RCC 7860 (cell line): Measurements from ENCODE around the gene SWI5.
"Not testable (repeated sequence)": the region's sequence is repeated elsewhere in the genome, so short reads cannot be mapped to it uniquely, and the experiment has no call there.

Source experiments
- DNase-seq: peaks from one replicate; pipeline ENCODE4 v3.0.0-alpha.2; 2015; ENCODE audit warnings: low spot score
- FAIRE-seq: peaks from 2 replicates; lab custom pipeline; 2012; peaks lifted over from hg19 to GRCh38; lab: Jason Lieb, UNC

Gene SWI5

GRCh38 chr9:128276008-128276573 is at the start of gene SWI5:
TSS of gene SWI5 (plus strand) at chr9:128276276.
- FAIRE-seq (peak; percentile 88), DNase-seq (peak; percentile 100)

GRCh38 chr9:128226412-128226801 is 49.7 kb upstream of the SWI5 start:
- DNase-seq (no peak), FAIRE-seq (no peak)

GRCh38 chr9:128230897-128231296 is 45.2 kb upstream of the SWI5 start:
- FAIRE-seq = not testable (repeated sequence)

GRCh38 chr9:128231638-128232527 is 44.2 kb upstream of the SWI5 start:
- DNase-seq (no peak), FAIRE-seq (no peak)

More at GRCh38 chr9:128230897-128231296, 45.2 kb upstream of the SWI5 start:
- DNase-seq = not testable (repeated sequence)

GRCh38 chr9:128232528-128233428 is 43.3 kb upstream of the SWI5 start:
- FAIRE-seq (no peak), DNase-seq (no peak)

GRCh38 chr9:128233817-128234406 is 42.2 kb upstream of the SWI5 start:
- no peak for FAIRE-seq

GRCh38 chr9:128242124-128242523 is 34.0 kb upstream of the SWI5 start:
- DNase-seq (no peak), FAIRE-seq (no peak)

More at GRCh38 chr9:128233817-128234406, 42.2 kb upstream of the SWI5 start:
- no peak for DNase-seq

- DNase-seq = no peak
- no peak for FAIRE-seq
Measured at GRCh38 chr9:128242828-128243214, 33.3 kb upstream of the SWI5 start.

GRCh38 chr9:128243215-128244018 is 32.7 kb upstream of the SWI5 start:
- no peak for FAIRE-seq
- DNase-seq = no peak

GRCh38 chr9:128244091-128244836 is 31.8 kb upstream of the SWI5 start:
- DNase-seq = no peak
- FAIRE-seq = no peak

GRCh38 chr9:128244837-128245231 is 31.2 kb upstream of the SWI5 start:
- no peak for DNase-seq
- FAIRE-seq = no peak

- DNase-seq (no peak), FAIRE-seq (no peak)
Measured at GRCh38 chr9:128245421-128246151, 30.5 kb upstream of the SWI5 start.

GRCh38 chr9:128246471-128246870 is 29.6 kb upstream of the SWI5 start:
- FAIRE-seq (no peak), DNase-seq (no peak)

- FAIRE-seq = no peak
Measured at GRCh38 chr9:128247226-128247803, 28.8 kb upstream of the SWI5 start.

GRCh38 chr9:128249558-128249907 is 26.5 kb upstream of the SWI5 start:
- FAIRE-seq (no peak), DNase-seq (no peak)

More at GRCh38 chr9:128247226-128247803, 28.8 kb upstream of the SWI5 start:
- no peak for DNase-seq

GRCh38 chr9:128249908-128250838 is 25.9 kb upstream of the SWI5 start:
- FAIRE-seq (no peak), DNase-seq (no peak)
